GM12891 (cell line): Measurements from ENCODE around the gene DYNC1H1.

ENCODE experiments used
- PAX5 ChIP-seq: IDR thresholded peaks from 2 replicates; pipeline ENCODE4 v1.6.1; 2011; ENCODE audit warnings: low read length, moderate library complexity, mild to moderate bottlenecking; ENCODE audit not compliant: insufficient read depth, severe bottlenecking
- POLR2A ChIP-seq: IDR thresholded peaks from 2 replicates; pipeline ENCODE4 v1.6.1; 2011; ENCODE audit warnings: low read depth, low read length, control low read depth
- POLR2AphosphoS5 ChIP-seq: IDR thresholded peaks from 2 replicates; pipeline ENCODE4 v1.6.1; 2011; ENCODE audit warnings: low read depth, low read length, control low read depth
- POU2F2 ChIP-seq: IDR thresholded peaks from 2 replicates; pipeline ENCODE4 v1.6.1; 2011; ENCODE audit warnings: low read depth, mild to moderate bottlenecking, control low read depth, low read length, moderate library complexity
- SPI1 ChIP-seq: IDR thresholded peaks from 2 replicates; pipeline ENCODE4 v1.6.1; 2011; ENCODE audit warnings: low read depth, low read length, control low read depth
- TAF1 ChIP-seq: IDR thresholded peaks from 2 replicates; pipeline ENCODE4 v1.6.1; 2011; ENCODE audit warnings: low read depth, low read length, control low read depth

GRCh38 chr14:102046337-102047278 lies 82.2 kb downstream of the DYNC1H1 start:
- no peak for TF ChIP-seq POLR2AphosphoS5
- no peak for TF ChIP-seq POLR2A
- no peak for TF ChIP-seq TAF1
- no peak for TF ChIP-seq POU2F2
- no peak for TF ChIP-seq SPI1
- TF ChIP-seq PAX5, result no peak
